ENCODE data around the gene PDE5A.
"Not testable (repeated sequence)": the region's sequence is repeated elsewhere in the genome, so short reads cannot be mapped to it uniquely, and the experiment has no call there.

The PDE5A gene

GRCh38 chr4:119455734-119456133 lies 172.9 kb downstream of the PDE5A start:
- peak; percentile 66 for DNase-seq

GRCh38 chr4:119454491-119455270 lies 173.9 kb downstream of the PDE5A start:
- peak; percentile 98 for DNase-seq

GRCh38 chr4:119454151-119454490 lies 174.5 kb downstream of the PDE5A start:
- DNase-seq: not testable (repeated sequence)

- not testable (repeated sequence) for DNase-seq
Observed at GRCh38 chr4:119453286-119453685, 175.3 kb downstream of the PDE5A start.

GRCh38 chr4:119449851-119450250 lies 178.8 kb downstream of the PDE5A start:
- not testable (repeated sequence) for DNase-seq

Data from right hindlimb (tissue), 1 donor.